Gastrocnemius medialis (tissue), 4 donors: Measurements from ENCODE around the gene DNAJB14. TPM values are rescaled to one million over a fixed set of nuclear protein-coding genes. Genes with fewer than 3 reads are reported as not detected.

Source experiments
- ATAC-seq, 2 donors: fragments of 150-250 bp; one replicate each; pipeline ENCODE4 v1.9.1; 2016
- DNase-seq, 2 donors: peaks; one replicate each; pipeline ENCODE4 v3.0.0-alpha.2; 2019
- H3K27ac ChIP-seq, 4 donors: fragments of 200-600 bp; sonication (generic); 1 replicate in 1 of 4; 2 replicates in 3 of 4; pipeline ENCODE4 v1.5.1; 2016 to 2018; ENCODE audit warnings: mild to moderate bottlenecking in 2 of 4, moderate library complexity in 1 of 4
- H3K27me3 ChIP-seq, 3 donors: fragments of 200-600 bp; sonication (generic) in 2 of 3; 1 replicate in 1 of 3; 2 replicates in 2 of 3; pipeline versions ENCODE4 v1.5.1 to v1.6.0; 2016 to 2019; ENCODE audit warnings: mild to moderate bottlenecking in 1 of 3, moderate library complexity in 1 of 3
- H3K36me3 ChIP-seq, 2 donors: fragments of 200-600 bp; sonication (generic) in 1 of 2; one replicate each; pipeline ENCODE4 v1.5.1; 2017 to 2018
- H3K4me1 ChIP-seq, 2 donors: fragments of 200-600 bp; sonication (generic) in 1 of 2; one replicate each; pipeline ENCODE4 v1.5.1; 2016 to 2017; ENCODE audit warnings: mild to moderate bottlenecking in 2 of 2
- H3K4me3 ChIP-seq, 4 donors: fragments of 200-600 bp; sonication (generic) in 3 of 4; 1 replicate in 1 of 4; 2 replicates in 3 of 4; pipeline ENCODE4 v1.5.1; 2016 to 2019; ENCODE audit warnings: mild to moderate bottlenecking in 2 of 4
- H3K9me3 ChIP-seq, 3 donors: fragments of 200-600 bp; sonication (generic) in 2 of 3; 1 replicate in 1 of 3; 2 replicates in 2 of 3; pipeline ENCODE4 v1.5.1; 2016 to 2019
- POLR2A ChIP-seq, 2 donors: fragments of 450-650 bp; IDR thresholded peaks; one replicate each; pipeline ENCODE4 v1.6.1; 2017; ENCODE audit warnings: antibody characterized with exemption in 2 of 2, mild to moderate bottlenecking in 2 of 2, moderate library complexity in 2 of 2
- in situ Hi-C, 4 donors: fragments of 200-750 bp; cut with MboI; loops; one replicate each; pipeline versions ENCODE4 v1.15.0 to v1.8.0; 2017; ENCODE audit warnings: low sequenced_read_pairs in 4 of 4
- intact Hi-C: fragments of 100-400 bp; cut with DNase I; formaldehyde crosslinking; loops from one replicate; pipeline ENCODE4 v1.15.1; 2023; ENCODE audit warnings: low total_unique reads
- total RNA-seq, 4 donors: library from RNA; depleted of rRNA; stranded (reverse); fragments of >200 nt; gene quantifications; one replicate each; pipeline versions ENCODE4 v1.1.0 to v1.2.3, GENCODE V29; 2016
- TF ChIP-seq, protein P1 (sequence below), 5 experiments: fragments of 450-650 bp in 3 of 5; fragments of 200-600 bp in 2 of 5; sonication (generic) in 2 of 5; IDR thresholded peaks in 4 of 5; conservative IDR thresholded peaks in 1 of 5; 1 replicate in 4 of 5; 2 replicates in 1 of 5; pipeline ENCODE4 v1.5.1; 2016 to 2019; ENCODE audit warnings: antibody characterized with exemption in 5 of 5, mild to moderate bottlenecking in 3 of 5, moderate library complexity in 3 of 5

Gene DNAJB14
- total RNA-seq, 4 donors from 2014 or later: 14.2 to 26.9 (median 15.2) TPM

DNA sequence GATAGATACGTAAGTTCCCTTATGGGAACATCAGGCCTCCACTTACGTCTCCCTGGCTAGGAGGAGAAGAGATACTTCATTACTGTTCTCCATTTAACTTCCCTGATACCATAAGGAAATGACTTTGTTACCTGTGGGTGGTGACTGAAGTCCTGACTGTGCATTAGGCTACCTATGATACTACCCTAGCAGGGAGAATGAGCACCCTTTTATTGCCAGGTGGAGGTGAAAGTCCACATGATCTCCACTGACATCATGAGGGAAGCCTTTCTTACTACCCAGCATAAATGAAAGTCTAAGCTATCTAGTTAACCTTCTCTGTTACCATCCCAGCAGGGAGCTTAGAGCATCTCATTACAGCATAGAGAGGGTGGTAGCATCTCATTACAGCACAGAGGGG lies 27.8 kb downstream of the DNAJB14 start:
- no peak overlapping the region for H3K4me3 ChIP-seq
- no peaks in the 10 kb centered on the region for H3K27me3 ChIP-seq
- DNase-seq: no peak
- TF ChIP-seq, protein P1, sequence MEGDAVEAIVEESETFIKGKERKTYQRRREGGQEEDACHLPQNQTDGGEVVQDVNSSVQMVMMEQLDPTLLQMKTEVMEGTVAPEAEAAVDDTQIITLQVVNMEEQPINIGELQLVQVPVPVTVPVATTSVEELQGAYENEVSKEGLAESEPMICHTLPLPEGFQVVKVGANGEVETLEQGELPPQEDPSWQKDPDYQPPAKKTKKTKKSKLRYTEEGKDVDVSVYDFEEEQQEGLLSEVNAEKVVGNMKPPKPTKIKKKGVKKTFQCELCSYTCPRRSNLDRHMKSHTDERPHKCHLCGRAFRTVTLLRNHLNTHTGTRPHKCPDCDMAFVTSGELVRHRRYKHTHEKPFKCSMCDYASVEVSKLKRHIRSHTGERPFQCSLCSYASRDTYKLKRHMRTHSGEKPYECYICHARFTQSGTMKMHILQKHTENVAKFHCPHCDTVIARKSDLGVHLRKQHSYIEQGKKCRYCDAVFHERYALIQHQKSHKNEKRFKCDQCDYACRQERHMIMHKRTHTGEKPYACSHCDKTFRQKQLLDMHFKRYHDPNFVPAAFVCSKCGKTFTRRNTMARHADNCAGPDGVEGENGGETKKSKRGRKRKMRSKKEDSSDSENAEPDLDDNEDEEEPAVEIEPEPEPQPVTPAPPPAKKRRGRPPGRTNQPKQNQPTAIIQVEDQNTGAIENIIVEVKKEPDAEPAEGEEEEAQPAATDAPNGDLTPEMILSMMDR (IDR thresholded peaks at IDR 0.05 in 4 of 5, conservative IDR thresholded peaks at IDR 0.05 in 1 of 5): no peak
- TF ChIP-seq POLR2A (IDR thresholded peaks at IDR 0.05): no peak
- no peak overlapping the region for H3K27ac ChIP-seq
- intact Hi-C loops: no loop called here
- H3K9me3 ChIP-seq: no peaks in the 10 kb centered on the region
- H3K4me1 ChIP-seq: no peaks in the 10 kb centered on the region
- in situ Hi-C loops: no loop called here
- peaks cover 0 to 32% of the 10 kb centered on the region in 2 donors for H3K36me3 ChIP-seq
- no peak for ATAC-seq

DNA sequence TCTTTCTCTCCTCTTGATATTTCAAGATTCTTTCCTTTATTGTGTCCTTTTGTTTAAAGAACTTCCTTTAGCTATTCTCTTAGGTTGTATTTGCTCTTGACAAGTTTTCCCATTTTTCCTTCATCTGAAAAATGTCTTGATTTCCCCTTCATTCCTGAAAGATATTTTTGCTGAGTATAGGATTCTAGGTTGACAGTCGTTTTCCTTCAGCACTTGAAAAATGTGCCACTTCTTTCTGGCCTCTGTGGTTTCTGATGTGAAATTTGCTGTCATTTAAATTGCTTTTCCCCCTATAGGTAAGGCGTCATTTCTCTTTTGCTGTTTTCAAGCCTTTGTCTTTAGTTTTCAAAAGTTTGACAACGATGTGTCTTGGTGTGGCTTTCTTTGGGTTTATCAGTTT lies 28.8 kb downstream of the DNAJB14 start:
- DNase-seq (no peak), ATAC-seq (no peak)
- no peaks in the 10 kb centered on the region for H3K9me3 ChIP-seq
- intact Hi-C loops: no loop called here
- in situ Hi-C loops: no loop called here
- no peak overlapping the region for H3K4me3 ChIP-seq
- no peaks in the 10 kb centered on the region for H3K4me1 ChIP-seq
- H3K27me3 ChIP-seq: no peaks in the 10 kb centered on the region
- no peak for TF ChIP-seq POLR2A (IDR thresholded peaks at IDR 0.05)
- TF ChIP-seq, protein P1 (IDR thresholded peaks at IDR 0.05 in 4 of 5, conservative IDR thresholded peaks at IDR 0.05 in 1 of 5): no peak
- peaks cover 0 to 30% of the 10 kb centered on the region in 2 donors for H3K36me3 ChIP-seq
- no peak overlapping the region for H3K27ac ChIP-seq

DNA sequence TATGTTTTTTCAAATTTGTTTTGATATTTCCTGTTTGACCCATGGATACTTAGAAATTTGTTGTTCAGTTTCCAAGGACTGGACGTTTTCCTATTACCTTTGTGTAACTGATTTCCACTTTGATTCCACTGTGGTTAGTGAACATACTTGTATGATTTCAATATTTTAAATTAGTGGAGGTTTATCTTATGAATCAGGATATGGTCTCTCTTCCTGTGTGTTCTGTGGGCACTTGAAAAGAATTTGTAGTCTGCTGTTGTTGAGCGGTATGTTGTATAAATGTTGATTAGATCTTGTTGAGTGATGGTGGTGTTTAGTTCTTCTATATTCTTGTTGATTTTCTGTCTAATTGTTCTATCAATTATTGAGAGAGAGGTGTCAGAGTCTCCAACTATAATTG lies 31.0 kb downstream of the DNAJB14 start:
- Histone ChIP-seq H3K27ac (no peak overlapping the region), H3K27me3 (no peaks in the 10 kb centered on the region), H3K4me3 (no peak overlapping the region), H3K36me3 (peaks cover 0 to 28% of the 10 kb centered on the region in 2 donors), H3K4me1 (no peaks in the 10 kb centered on the region), H3K9me3 (no peaks in the 10 kb centered on the region)
- intact Hi-C loops: no loop called here
- no peak for DNase-seq
- in situ Hi-C loops: no loop called here
- TF ChIP-seq, protein P1 (IDR thresholded peaks at IDR 0.05 in 4 of 5, conservative IDR thresholded peaks at IDR 0.05 in 1 of 5): no peak
- no peak for TF ChIP-seq POLR2A (IDR thresholded peaks at IDR 0.05)
- no peak for ATAC-seq

DNA sequence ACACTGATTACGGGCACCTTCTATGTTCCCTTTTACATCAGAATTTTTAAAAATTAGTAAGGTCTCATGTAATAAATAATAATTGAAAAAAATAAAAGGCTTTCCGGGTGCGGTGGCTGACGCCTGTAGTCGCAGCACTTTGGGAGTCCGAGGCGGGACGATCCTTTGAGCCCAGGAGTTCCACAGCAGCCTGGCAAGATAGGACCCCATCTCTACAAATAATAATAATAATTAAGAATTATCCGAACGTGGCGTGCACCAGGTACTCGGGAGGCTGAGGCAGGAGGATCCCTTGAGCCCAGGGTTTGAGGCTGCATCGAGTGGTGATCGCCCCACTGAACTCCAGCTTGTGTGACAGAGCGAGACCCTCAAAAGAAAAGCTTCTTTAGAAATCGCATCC lies 51.4 kb downstream of the DNAJB14 start:
- peak overlapping the region; percentile 85 to 92 (median 88) for H3K27ac ChIP-seq

More for the DNA sequence above, 51.4 kb downstream of the DNAJB14 start:
- in situ Hi-C loops: loop anchor here in 3 of 4 donors (5.0 to 10.0 kb wide), 4 partner anchors 50 to 333 kb away; partner anchors contain the start of genes TRMT10A (in 2 of the 3), DNAJB14 (in 1 of the 3) and H2AZ1 (in 1 of the 3)
- no peak for DNase-seq
- Histone ChIP-seq H3K36me3 (peaks cover 0 to 7% of the 10 kb centered on the region in 2 donors), H3K4me3 (peak overlapping the region; percentile 61 to 95 (median 87)), H3K27me3 (no peaks in the 10 kb centered on the region), H3K9me3 (no peaks in the 10 kb centered on the region), H3K4me1 (peaks cover 16 to 21% of the 10 kb centered on the region in 2 donors)
- no peak for ATAC-seq
- no peak for TF ChIP-seq POLR2A (IDR thresholded peaks at IDR 0.05)
- TF ChIP-seq, protein P1 (IDR thresholded peaks at IDR 0.05 in 4 of 5, conservative IDR thresholded peaks at IDR 0.05 in 1 of 5): no peak
- intact Hi-C loops: loop anchor here (1.0 to 10.0 kb wide), 3 partner anchors 54 to 960 kb away; no protein-coding TSS in a partner anchor
